Measurements from ENCODE around the gene LMNTD1. TPM values are rescaled to one million over a fixed set of nuclear protein-coding genes. Genes with fewer than 3 reads are reported as not detected.

The LMNTD1 gene
- total and polyA plus RNA-seq, 2 experiments from 2014 or later = not detected

DNA sequence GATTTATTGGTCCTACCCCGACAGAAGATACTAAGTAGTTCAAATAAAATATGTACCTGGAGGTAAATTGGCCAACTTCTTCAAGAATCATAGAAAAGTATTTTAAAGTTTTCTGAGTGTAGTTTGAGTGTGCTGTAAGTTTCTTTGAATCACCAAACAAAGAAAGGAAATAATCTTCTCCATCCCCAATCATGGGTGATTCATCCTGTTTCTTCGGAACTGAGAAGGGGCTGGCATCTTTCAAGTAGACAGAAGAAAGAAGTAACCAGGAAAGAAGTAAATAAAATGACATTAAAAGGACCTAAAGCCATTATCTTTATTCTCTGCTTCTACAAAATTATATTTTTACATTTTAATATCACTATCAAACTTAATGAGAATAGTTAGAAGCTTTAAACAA lies 6.8 kb downstream of the LMNTD1 start:
- Mint-ChIP-seq H3K27ac (no peak overlapping the region), H3K4me1 (no peaks in the 10 kb centered on the region), H3K36me3 (ENCODE audit: low read depth) (no peaks in the 10 kb centered on the region), H3K27me3 (ENCODE audit: insufficient read depth, low read depth, poor library complexity) (no peaks in the 10 kb centered on the region), H3K9me3 (no peaks in the 10 kb centered on the region), H3K4me3 (no peak overlapping the region)
- Histone ChIP-seq H3K4me3 (no peak overlapping the region), H3K79me2 (replicated peaks; ENCODE audit: insufficient read depth) (no peaks in the 10 kb centered on the region), H3K4me1 (ENCODE audit: insufficient read depth) (no peaks in the 10 kb centered on the region), H3K4me2 (no peak overlapping the region), H3F3A (replicated peaks; ENCODE audit: low read depth) (no peaks in the 10 kb centered on the region), H3K27ac (ENCODE audit: low read depth) (no peak overlapping the region), H3K9me2 (ENCODE audit: insufficient read depth) (no peaks in the 10 kb centered on the region), H4K20me1 (replicated peaks; ENCODE audit: insufficient read depth) (no peaks in the 10 kb centered on the region), H3K36me3 (ENCODE audit: insufficient read depth) (no peaks in the 10 kb centered on the region), H2AFZ (no peak overlapping the region), H3K27me3 (ENCODE audit: insufficient read depth) (no peaks in the 10 kb centered on the region)
- no peak for DNase-seq (ENCODE audit: low spot score)
- no peak for ATAC-seq
- TF ChIP-seq, protein P1, sequence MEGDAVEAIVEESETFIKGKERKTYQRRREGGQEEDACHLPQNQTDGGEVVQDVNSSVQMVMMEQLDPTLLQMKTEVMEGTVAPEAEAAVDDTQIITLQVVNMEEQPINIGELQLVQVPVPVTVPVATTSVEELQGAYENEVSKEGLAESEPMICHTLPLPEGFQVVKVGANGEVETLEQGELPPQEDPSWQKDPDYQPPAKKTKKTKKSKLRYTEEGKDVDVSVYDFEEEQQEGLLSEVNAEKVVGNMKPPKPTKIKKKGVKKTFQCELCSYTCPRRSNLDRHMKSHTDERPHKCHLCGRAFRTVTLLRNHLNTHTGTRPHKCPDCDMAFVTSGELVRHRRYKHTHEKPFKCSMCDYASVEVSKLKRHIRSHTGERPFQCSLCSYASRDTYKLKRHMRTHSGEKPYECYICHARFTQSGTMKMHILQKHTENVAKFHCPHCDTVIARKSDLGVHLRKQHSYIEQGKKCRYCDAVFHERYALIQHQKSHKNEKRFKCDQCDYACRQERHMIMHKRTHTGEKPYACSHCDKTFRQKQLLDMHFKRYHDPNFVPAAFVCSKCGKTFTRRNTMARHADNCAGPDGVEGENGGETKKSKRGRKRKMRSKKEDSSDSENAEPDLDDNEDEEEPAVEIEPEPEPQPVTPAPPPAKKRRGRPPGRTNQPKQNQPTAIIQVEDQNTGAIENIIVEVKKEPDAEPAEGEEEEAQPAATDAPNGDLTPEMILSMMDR (conservative IDR thresholded peaks at IDR 0.05; ENCODE audit: low read depth in 2 of 2) = no peak
- no peak for TF ChIP-seq STAT1 (IDR thresholded peaks at IDR 0.05; ENCODE audit: unreplicated experiment)
- TF ChIP-seq REST (IDR thresholded peaks at IDR 0.05; ENCODE audit: unreplicated experiment) = no peak
- no peak for TF ChIP-seq EZH2 (IDR thresholded peaks at IDR 0.05; ENCODE audit: low read depth, unreplicated experiment)
- TF ChIP-seq ZNF114 (CRISPR knock-in tag; IDR thresholded peaks at IDR 0.05) = no peak
- no peak for TF ChIP-seq NANOG (IDR thresholded peaks at IDR 0.05; ENCODE audit: borderline replicate concordance)
- no peak for TF ChIP-seq CREB1 (CRISPR knock-in tag; IDR thresholded peaks at IDR 0.05; ENCODE audit: low read depth)

- Histone ChIP-seq H3K4me2 (no peak overlapping the region), H3K9me2 (ENCODE audit: insufficient read depth) (no peaks in the 10 kb centered on the region), H3K79me2 (replicated peaks; ENCODE audit: insufficient read depth) (no peaks in the 10 kb centered on the region), H3K4me1 (ENCODE audit: insufficient read depth) (no peaks in the 10 kb centered on the region), H3F3A (replicated peaks; ENCODE audit: low read depth) (no peaks in the 10 kb centered on the region), H4K20me1 (replicated peaks; ENCODE audit: insufficient read depth) (no peaks in the 10 kb centered on the region), H3K4me3 (no peak overlapping the region), H3K27ac (ENCODE audit: low read depth) (no peak overlapping the region), H3K36me3 (ENCODE audit: insufficient read depth) (no peaks in the 10 kb centered on the region), H3K27me3 (ENCODE audit: insufficient read depth) (no peaks in the 10 kb centered on the region), H2AFZ (no peak overlapping the region)
- ATAC-seq (no peak), DNase-seq (ENCODE audit: low spot score) (no peak)
- H3K36me3 Mint-ChIP-seq (ENCODE audit: low read depth) = no peaks in the 10 kb centered on the region; the same call in 2 of the 3 replicates
- no peak overlapping the region for H3K4me3 Mint-ChIP-seq
- no peaks in the 10 kb centered on the region for H3K27me3 Mint-ChIP-seq (ENCODE audit: insufficient read depth, low read depth, poor library complexity)
- peaks cover 2% of the 10 kb centered on the region; the same call in 1 of the 3 replicates for H3K9me3 Mint-ChIP-seq
- TF ChIP-seq JUNB (IDR thresholded peaks at IDR 0.05; ENCODE audit: unreplicated experiment) (no peak), EZH2 (IDR thresholded peaks at IDR 0.05; ENCODE audit: low read depth, unreplicated experiment) (no peak), ZNF114 (CRISPR knock-in tag; IDR thresholded peaks at IDR 0.05) (no peak), REST (IDR thresholded peaks at IDR 0.05; ENCODE audit: unreplicated experiment) (no peak), ZNF331 (CRISPR knock-in tag; IDR thresholded peaks at IDR 0.05; ENCODE audit: low read depth) (no peak)
- H3K4me1 Mint-ChIP-seq = no peaks in the 10 kb centered on the region; the same call in 2 of the 3 replicates
- no peak overlapping the region for H3K27ac Mint-ChIP-seq
Measured at GRCh38 chr12:25533150-25533549, 19.9 kb downstream of the LMNTD1 start.

Data from GM23338 (cell line).